NCI-H1092 treated with DMSO at 0.1 percent for 48 hours (cell line): ENCODE data around the gene SNTA1.
A peak's percentile ranks its signal among the peaks of the same experiment; 100 is the strongest.
"Not testable (repeated sequence)": the region's sequence is repeated elsewhere in the genome, so short reads cannot be mapped to it uniquely, and the experiment has no call there.

Experiments used
- DNase-seq: peaks from one replicate; lab custom pipeline; 2025; lab: John Stamatoyannopoulos, UW

The SNTA1 gene

GRCh38 chr20:33465481-33466302, 22.1 kb upstream of the SNTA1 start:
- DNase-seq = peak; percentile 33

GRCh38 chr20:33464759-33465158, 21.2 kb upstream of the SNTA1 start:
- DNase-seq = not testable (repeated sequence)

GRCh38 chr20:33463332-33464101, 20.0 kb upstream of the SNTA1 start:
- no peak for DNase-seq

- no peak for DNase-seq
Measured at GRCh38 chr20:33460711-33461110, 17.1 kb upstream of the SNTA1 start.

- no peak for DNase-seq
Measured at GRCh38 chr20:33459599-33459998, 16.0 kb upstream of the SNTA1 start.

- peak; percentile 75 for DNase-seq
Measured at GRCh38 chr20:33456916-33457642, 13.5 kb upstream of the SNTA1 start.

- no peak for DNase-seq
Measured at GRCh38 chr20:33450867-33451266, 7.3 kb upstream of the SNTA1 start.

- DNase-seq = no peak
Measured at GRCh38 chr20:33445881-33446625, 2.5 kb upstream of the SNTA1 start.

- DNase-seq = no peak
Measured at GRCh38 chr20:33444797-33445560, 1.4 kb upstream of the SNTA1 start.

GRCh38 chr20:33443006-33443511, 504 bp downstream of the SNTA1 start:
- peak; percentile 65 for DNase-seq

- no peak for DNase-seq
Measured at GRCh38 chr20:33442136-33443005, 1.2 kb downstream of the SNTA1 start.

GRCh38 chr20:33441142-33441955, 2.2 kb downstream of the SNTA1 start:
- no peak for DNase-seq

GRCh38 chr20:33440562-33440961, 3.0 kb downstream of the SNTA1 start:
- DNase-seq = not testable (repeated sequence)

- no peak for DNase-seq
Measured at GRCh38 chr20:33438481-33438880, 5.1 kb downstream of the SNTA1 start.

- no peak for DNase-seq
Measured at GRCh38 chr20:33437141-33437911, 6.2 kb downstream of the SNTA1 start.

GRCh38 chr20:33434434-33434833, 9.1 kb downstream of the SNTA1 start:
- no peak for DNase-seq

GRCh38 chr20:33433465-33434234, 9.9 kb downstream of the SNTA1 start:
- no peak for DNase-seq
